HG03571 (cell line): Measurements from ENCODE around the gene PHC1.
"Not testable (repeated sequence)": the region's sequence is repeated elsewhere in the genome, so short reads cannot be mapped to it uniquely, and the experiment has no call there.

Experiments used
- ATAC-seq: cut with Tn5 transposase; IDR thresholded peaks from one replicate; pipeline ENCODE4 v1.9.1; 2021; ENCODE audit not compliant: unreplicated experiment

Gene PHC1

GRCh38 chr12:8909752-8910151 is 4.6 kb upstream of the PHC1 start:
- no peak for ATAC-seq

- no peak for ATAC-seq
Observed at GRCh38 chr12:8911606-8912268, 2.6 kb upstream of the PHC1 start.

- no peak for ATAC-seq
Observed at GRCh38 chr12:8912914-8913313, 1.4 kb upstream of the PHC1 start.

GRCh38 chr12:8913702-8914032 is 642 bp upstream of the PHC1 start:
- no peak for ATAC-seq

GRCh38 chr12:8914716-8915526 is 612 bp downstream of the PHC1 start:
- peak; percentile 75 for ATAC-seq

GRCh38 chr12:8916154-8916553 is 1.8 kb downstream of the PHC1 start:
- no peak for ATAC-seq

- no peak for ATAC-seq
Observed at GRCh38 chr12:8917031-8917430, 2.7 kb downstream of the PHC1 start.

GRCh38 chr12:8917751-8918150 is 3.4 kb downstream of the PHC1 start:
- no peak for ATAC-seq

GRCh38 chr12:8919643-8920042 is 5.3 kb downstream of the PHC1 start:
- not testable (repeated sequence) for ATAC-seq

GRCh38 chr12:8922544-8922943 is 8.2 kb downstream of the PHC1 start:
- ATAC-seq, result no peak

- ATAC-seq, result not testable (repeated sequence)
Observed at GRCh38 chr12:8930655-8931323, 16.5 kb downstream of the PHC1 start.

- not testable (repeated sequence) for ATAC-seq
Observed at GRCh38 chr12:8932464-8932863, 18.2 kb downstream of the PHC1 start.

GRCh38 chr12:8934080-8934479 is 19.8 kb downstream of the PHC1 start:
- ATAC-seq, result not testable (repeated sequence)

GRCh38 chr12:8936735-8937134 is 22.4 kb downstream of the PHC1 start:
- no peak for ATAC-seq

- ATAC-seq, result not testable (repeated sequence)
Observed at GRCh38 chr12:8937842-8938442, 23.6 kb downstream of the PHC1 start.

GRCh38 chr12:8941691-8942478 is 27.6 kb downstream of the PHC1 start:
- no peak for ATAC-seq

- ATAC-seq, result no peak
Observed at GRCh38 chr12:8943565-8944186, 29.4 kb downstream of the PHC1 start.

GRCh38 chr12:8946733-8947132 is 32.4 kb downstream of the PHC1 start:
- ATAC-seq, result no peak

GRCh38 chr12:8947737-8948136 is 33.4 kb downstream of the PHC1 start:
- ATAC-seq, result no peak

GRCh38 chr12:8948701-8949341 is 34.5 kb downstream of the PHC1 start:
- ATAC-seq, result no peak
